ENCODE results near the gene CERS6. TPM values are rescaled to one million over a fixed set of nuclear protein-coding genes. Genes with fewer than 3 reads are reported as not detected.

CERS6 gene
- total and polyA plus RNA-seq, 2 of the 8 experiments (the other 6 are each of a cell fraction or from before 2014, with no cell fraction given), result 6.8 to 28.2 TPM

DNA sequence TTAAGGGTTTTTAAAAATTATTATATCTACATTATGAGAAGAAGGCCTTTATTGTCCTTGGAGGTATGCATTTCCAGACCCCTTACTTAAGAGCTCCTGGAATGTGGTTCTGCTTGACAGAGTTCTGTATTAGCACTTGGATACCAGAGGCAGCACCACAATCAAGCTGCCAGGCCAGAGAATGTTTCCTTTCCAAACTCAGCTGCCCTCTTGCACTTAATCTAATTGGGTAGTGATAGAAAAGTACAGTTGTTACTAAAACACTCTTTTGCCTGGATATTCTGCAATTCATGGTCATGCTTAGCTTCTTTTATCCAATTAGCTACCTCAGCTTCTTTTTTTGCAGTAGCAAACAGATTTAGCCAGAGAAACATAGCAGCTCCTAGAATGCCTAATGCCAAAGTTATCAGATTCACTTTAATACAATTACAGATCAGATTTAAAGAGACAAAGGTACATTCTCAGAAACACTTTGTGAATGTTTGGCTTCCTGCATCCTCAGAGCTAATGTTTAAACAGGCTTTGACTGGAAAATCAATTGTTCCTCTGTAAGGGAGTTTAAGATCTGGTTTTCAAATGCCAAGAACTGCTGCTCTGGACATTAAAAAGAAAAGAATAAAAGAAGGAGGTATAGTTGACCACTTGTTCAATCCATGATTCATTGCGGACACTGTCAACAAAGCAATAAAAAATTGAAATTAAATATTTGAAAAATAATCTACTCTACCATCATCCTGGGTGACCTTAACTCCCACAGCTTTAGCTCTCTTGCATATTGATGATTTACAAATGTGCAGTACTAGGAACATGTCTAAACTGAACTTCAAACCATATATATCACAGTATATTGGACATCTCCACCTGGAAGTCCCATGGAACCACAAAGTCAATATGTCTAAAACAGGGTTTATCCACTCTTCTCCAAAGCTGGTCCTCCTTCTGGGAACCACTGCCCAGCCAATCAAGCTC is 359.2 kb downstream of the CERS6 start:
- H3K14ac ChIP-seq (ENCODE audit: insufficient read length), result no peak overlapping the region
- no peak overlapping the region for H3K4me2 ChIP-seq (ENCODE audit: insufficient read depth in 1 of 2, low read depth in 2 of 2, low read length in 2 of 2)
- FAIRE-seq (no peak), DNase-seq (ENCODE audit: low read depth in 1 of 2, low spot score in 2 of 2) (no peak)
- H3K9me3 ChIP-seq (ENCODE audit: insufficient read depth in 2 of 2, low read depth in 1 of 2, low read length in 1 of 2), result no peaks in the 10 kb centered on the region
- H3K18ac ChIP-seq (ENCODE audit: extremely low read depth, low read length), result no peak overlapping the region
- peaks cover 0 to 3% (median 0%) of the 10 kb centered on the region in 4 experiments; a peak in 1 of 7 replicates for H3K4me1 ChIP-seq (replicated peaks in 1 of 4; ENCODE audit: control insufficient read depth in 3 of 4, insufficient read depth in 4 of 4, low read length in 3 of 4)
- no peak overlapping the region for H2BK15ac ChIP-seq (ENCODE audit: low read length)
- no peak overlapping the region for H4K5ac ChIP-seq (ENCODE audit: insufficient read length, low read depth, low read length)
- H3K27ac ChIP-seq (ENCODE audit: low read depth, low read length), result no peak overlapping the region
- H3K4ac ChIP-seq (replicated peaks; ENCODE audit: insufficient read length, low read depth, low read length), result no peak overlapping the region
- no peak overlapping the region for H2BK12ac ChIP-seq (ENCODE audit: low read depth, low read length)
- no peak overlapping the region for H3K23ac ChIP-seq (ENCODE audit: insufficient read length)
- H3K27me3 ChIP-seq (replicated peaks in 1 of 4; ENCODE audit: control insufficient read depth in 3 of 4, extremely low read depth in 1 of 4, insufficient read depth in 3 of 4, low read length in 3 of 4), result no peaks in the 10 kb centered on the region
- H3K23me2 ChIP-seq (ENCODE audit: low read depth, low read length), result no peaks in the 10 kb centered on the region
- no peak overlapping the region for H3K4me3 ChIP-seq (ENCODE audit: extremely low read depth in 1 of 4, insufficient read depth in 2 of 4, low read depth in 3 of 4, low read length in 4 of 4)
- WGBS, 2 experiments (ENCODE audit: extremely low coverage in 1 of 2, insufficient coverage in 1 of 2, insufficient read length in 1 of 2, insufficient replicate concordance in 2 of 2, low coverage in 1 of 2, low lambda C conversion rate in 2 of 2, missing lambda C conversion rate in 1 of 2), result 83% methylated on average over 1 of the region's 1 CpG; no CpG with 5 or more reads in 1 of the 2 experiments
- no peak overlapping the region for H2AFZ ChIP-seq (ENCODE audit: low read length)
- H2AK5ac ChIP-seq (ENCODE audit: low read depth, low read length), result no peak overlapping the region
- CTCF ChIA-PET (ENCODE audit: partially characterized antibody), result interaction anchor here (0.6 to 2.1 kb wide), 14 partner anchors 9 to 479 kb away, joined by 3 to 11 read pairs (median 3); partner anchors contain the start of gene NOSTRIN
- H3K79me2 ChIP-seq (ENCODE audit: control insufficient read depth in 1 of 2, insufficient read depth in 2 of 2, low read length in 2 of 2), result no peaks in the 10 kb centered on the region
- H3K79me1 ChIP-seq (ENCODE audit: low read depth, low read length), result no peaks in the 10 kb centered on the region
- POLR2A ChIA-PET (ENCODE audit: partially characterized antibody), result interaction anchor here (1.0 kb wide), 1 partner anchor 34 kb away, joined by 3 read pairs; no protein-coding TSS in a partner anchor
- no peak overlapping the region for H2BK120ac ChIP-seq (replicated peaks; ENCODE audit: low read depth, low read length)
- H2BK5ac ChIP-seq (ENCODE audit: low read depth, low read length), result no peak overlapping the region
- H3K56ac ChIP-seq (replicated peaks; ENCODE audit: insufficient read length, low read depth, low read length), result no peak overlapping the region
- no peak overlapping the region for H4K8ac ChIP-seq (ENCODE audit: extremely low read depth, insufficient read depth, low read length)
- H3K36me3 ChIP-seq (ENCODE audit: control insufficient read depth in 2 of 4, insufficient read depth in 4 of 4, low read length in 3 of 4), result no peaks in the 10 kb centered on the region
- H4K91ac ChIP-seq (replicated peaks; ENCODE audit: insufficient read length, low read length), result no peak overlapping the region
- no peak overlapping the region for H3K9ac ChIP-seq (replicated peaks in 1 of 4; ENCODE audit: extremely low read depth in 1 of 4, low read depth in 3 of 4, low read length in 3 of 4)
- no peaks in the 10 kb centered on the region for H4K20me1 ChIP-seq (replicated peaks in 1 of 2; ENCODE audit: control insufficient read depth in 1 of 2, insufficient read depth in 2 of 2, low read length in 2 of 2)
- no peak overlapping the region for H2BK20ac ChIP-seq (ENCODE audit: low read length)
- TF ChIP-seq RAD21 (IDR thresholded peaks at IDR 0.05 in 1 of 2, conservative IDR thresholded peaks at IDR 0.05 in 1 of 2; ENCODE audit: low read depth in 2 of 2, low read length in 2 of 2) (no peak), SIN3A (conservative IDR thresholded peaks at IDR 0.05 in 1 of 2, IDR thresholded peaks at IDR 0.05 in 1 of 2; ENCODE audit: low read depth in 1 of 2, low read length in 2 of 2) (no peak), EGR1 (IDR thresholded peaks at IDR 0.05; ENCODE audit: borderline replicate concordance, low read depth, low read length) (no peak), SAP30 (IDR thresholded peaks at IDR 0.05; ENCODE audit: insufficient read depth, insufficient replicate concordance, low read length) (no peak), POLR2A (IDR thresholded peaks at IDR 0.05; ENCODE audit: control extremely low read depth in 1 of 2, low read depth in 2 of 2, low read length in 2 of 2) (no peak), CBX5 (IDR thresholded peaks at IDR 0.05; ENCODE audit: low read depth, low read length) (no peak), EP300 (IDR thresholded peaks at IDR 0.05; ENCODE audit: borderline replicate concordance in 1 of 2, low read depth in 2 of 2, low read length in 2 of 2) (no peak)
- TF ChIP-seq, protein P1, sequence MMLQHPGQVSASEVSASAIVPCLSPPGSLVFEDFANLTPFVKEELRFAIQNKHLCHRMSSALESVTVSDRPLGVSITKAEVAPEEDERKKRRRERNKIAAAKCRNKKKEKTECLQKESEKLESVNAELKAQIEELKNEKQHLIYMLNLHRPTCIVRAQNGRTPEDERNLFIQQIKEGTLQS (IDR thresholded peaks at IDR 0.05; ENCODE audit: insufficient read depth, low read depth, low read length), result no peak
